Kidney capillary endothelial cell (primary cell): ENCODE results near the gene YAP1.

Experiments used
- DNase-seq: peaks from one replicate; pipeline ENCODE4 v3.0.0-alpha.2; 2018; ENCODE audit warnings: low spot score

YAP1 gene

DNA sequence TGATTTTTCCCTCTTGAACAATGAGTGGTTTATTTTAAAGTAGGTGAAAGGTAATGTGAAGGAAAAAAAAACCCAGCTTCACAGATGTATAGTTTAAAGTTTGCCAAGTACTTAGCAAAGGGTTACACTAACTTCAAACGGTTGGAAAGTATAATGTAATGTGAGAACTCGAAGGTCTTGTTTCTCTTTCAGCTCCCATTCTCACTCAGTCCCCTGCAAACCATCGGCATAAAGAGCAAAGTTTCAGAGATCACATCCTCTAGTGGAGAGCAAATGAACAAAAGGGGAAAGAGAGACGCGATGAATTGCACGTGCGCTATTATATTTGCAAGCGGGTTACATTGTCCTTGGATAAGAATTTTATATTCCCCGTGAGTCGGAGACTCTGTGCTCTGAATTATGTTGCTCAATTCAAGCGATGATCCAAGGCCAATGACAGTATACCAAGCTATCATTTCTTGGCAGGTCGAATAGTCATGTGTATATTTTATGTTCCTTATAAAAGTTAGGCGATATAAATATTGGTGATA, 169.5 kb downstream of the YAP1 start:
- DNase-seq: no peak

- no peak for DNase-seq
Observed at GRCh38 chr11:102280245-102280833, 170.1 kb downstream of the YAP1 start.
